GM12878 (cell line): ENCODE results near the gene TSHB. TPM values are rescaled to one million over a fixed set of nuclear protein-coding genes. Genes with fewer than 3 reads are reported as not detected.

Source experiments
- BACH1 ChIP-seq: fragments of 450-650 bp; IDR thresholded peaks from 2 replicates; pipeline ENCODE4 v1.6.1; 2017; ENCODE audit warnings: mild to moderate bottlenecking, borderline replicate concordance
- BCL11A ChIP-seq: IDR thresholded peaks from 2 replicates; pipeline ENCODE4 v1.6.1; 2011; ENCODE audit warnings: low read depth, low read length
- CBX3 ChIP-seq: fragments of 200-600 bp; sonication (generic); IDR thresholded peaks from 2 replicates; pipeline ENCODE4 v1.6.1; 2016; ENCODE audit warnings: low read depth, borderline replicate concordance
- CHD1 ChIP-seq: IDR thresholded peaks from 2 replicates; pipeline ENCODE4 v1.6.1; 2012; ENCODE audit warnings: low read depth, low read length, improper control_type of control experiment
- DPF2 ChIP-seq: fragments of 450-650 bp; IDR thresholded peaks from 2 replicates; pipeline ENCODE4 v1.6.1; 2017; ENCODE audit warnings: mild to moderate bottlenecking
- E2F4 ChIP-seq: IDR thresholded peaks from 2 replicates; pipeline ENCODE4 v1.6.1; 2012; ENCODE audit warnings: low read depth, low read length, improper control_type of control experiment
- E4F1 ChIP-seq: fragments of 450-650 bp; IDR thresholded peaks from 2 replicates; pipeline ENCODE4 v1.6.1; 2018; ENCODE audit warnings: borderline replicate concordance, mild to moderate bottlenecking; ENCODE audit not compliant: partially characterized antibody
- EP300 ChIP-seq, 2 experiments: fragments of 150-350 bp in 1 of 2; IDR thresholded peaks; 2 replicates each; pipeline ENCODE4 v1.6.1; 2011 to 2012; ENCODE audit warnings: low read depth in 2 of 2, low read length in 2 of 2, borderline replicate concordance in 1 of 2, improper control_type of control experiment in 1 of 2, inconsistent platforms in 1 of 2; ENCODE audit not compliant: control insufficient read depth in 1 of 2
- ESRRA ChIP-seq: IDR thresholded peaks from 2 replicates; pipeline ENCODE4 v1.6.1; 2012; ENCODE audit warnings: mild to moderate bottlenecking, low read length, improper control_type of control experiment
- IRF4 ChIP-seq: IDR thresholded peaks from 2 replicates; pipeline ENCODE4 v1.6.1; 2011; ENCODE audit warnings: low read depth, low read length
- NFXL1 ChIP-seq: fragments of 450-650 bp; IDR thresholded peaks from 2 replicates; pipeline ENCODE4 v1.6.1; 2017; ENCODE audit warnings: antibody characterized with exemption, mild to moderate bottlenecking, borderline replicate concordance
- NKRF ChIP-seq: fragments of 450-650 bp; conservative IDR thresholded peaks from 2 replicates; pipeline ENCODE4 v1.6.1; 2017; ENCODE audit warnings: mild to moderate bottlenecking, moderate library complexity
- RB1 ChIP-seq: fragments of 450-650 bp; formaldehyde crosslinking; IDR thresholded peaks from 2 replicates; pipeline ENCODE4 v1.6.1; 2017; ENCODE audit warnings: mild to moderate bottlenecking, borderline replicate concordance
- RELA ChIP-seq: fragments of 450-650 bp; IDR thresholded peaks from 2 replicates; pipeline ENCODE4 v1.8.0; 2014; ENCODE audit warnings: borderline replicate concordance; ENCODE audit not compliant: partially characterized antibody
- RUNX3 ChIP-seq: IDR thresholded peaks from 2 replicates; pipeline ENCODE4 v1.6.1; 2012; ENCODE audit warnings: low read length, inconsistent platforms
- SPI1 ChIP-seq: IDR thresholded peaks from 2 replicates; pipeline ENCODE4 v1.6.1; 2011; ENCODE audit warnings: low read depth, mild to moderate bottlenecking, low read length, moderate library complexity, borderline replicate concordance; ENCODE audit not compliant: insufficient read depth
- TARDBP ChIP-seq: IDR thresholded peaks from 2 replicates; pipeline ENCODE4 v1.6.1; 2016; ENCODE audit warnings: borderline replicate concordance
- USF2 ChIP-seq: IDR thresholded peaks from 2 replicates; pipeline ENCODE4 v1.6.1; 2011; ENCODE audit warnings: low read depth, low read length, improper control_type of control experiment, borderline replicate concordance
- WRNIP1 ChIP-seq: IDR thresholded peaks from 2 replicates; pipeline ENCODE4 v1.6.1; 2011; ENCODE audit warnings: low read depth, low read length, improper control_type of control experiment, borderline replicate concordance
- ZBTB11 ChIP-seq: fragments of 450-650 bp; formaldehyde crosslinking; IDR thresholded peaks from 2 replicates; pipeline ENCODE4 v1.5.0; 2022; ENCODE audit warnings: mild to moderate bottlenecking, missing genetic modification characterization
- ZNF207 ChIP-seq: fragments of 450-650 bp; IDR thresholded peaks from 2 replicates; pipeline ENCODE4 v1.6.1; 2014; ENCODE audit warnings: antibody characterized with exemption, mild to moderate bottlenecking, borderline replicate concordance
- polyA plus RNA-seq, 11 experiments: library from polyadenylated mRNA; depleted of rRNA in 4 of 11; unstranded in 6 of 11; stranded (reverse) in 5 of 11; fragments of >200 nt; fragmentation: Nextera tagmentation in 4 of 11; fragmentation: Illumina TruSeq in 1 of 11; extraction: Ambion mirVana in 4 of 11; extraction: Trizol in 1 of 11; gene quantifications; 1 replicate in 1 of 11; 2 replicates in 10 of 11; pipeline versions ENCODE4 v1.2.1 to v1.2.3, GENCODE V29; 2011 to 2016; ENCODE audit warnings: inconsistent platforms in 2 of 11, missing spikeins in 2 of 11, low read depth in 1 of 11
- total RNA-seq, 4 experiments: library from RNA; depleted of rRNA in 3 of 4; stranded (reverse); fragments of >200 nt in 3 of 4; fragmentation: Illumina TruSeq in 1 of 4; extraction: Trizol in 1 of 4; gene quantifications; 2 replicates each; pipeline versions ENCODE4 v1.2.1 to v1.2.3, GENCODE V29; 2013 to 2021

The TSHB gene
- total and polyA plus RNA-seq, 10 of the 15 experiments (the other 5 are each of a cell fraction or from before 2014, with no cell fraction given), result not detected

GRCh38 chr1:115056395-115056798 is 26.8 kb downstream of the TSHB start (continued):
- TF ChIP-seq ZNF207 (no peak), DPF2 (peak; percentile 76), EP300 (IDR thresholded peaks at IDR 0.05; ENCODE audit: borderline replicate concordance in 1 of 2, control insufficient read depth in 1 of 2, low read depth in 2 of 2, low read length in 2 of 2) (peak; percentile 29 to 72; a peak in 2 of 4 replicates), E2F4 (no peak), USF2 (no peak), ZBTB11 (CRISPR knock-in tag) (no peak), NFXL1 (no peak), BACH1 (no peak), CBX3 (no peak), TARDBP (no peak), CHD1 (no peak), RUNX3 (no peak), BCL11A (peak; percentile 77; the same call in 1 of the 2 replicates), ESRRA (no peak), E4F1 (no peak), NKRF (no peak), WRNIP1 (no peak), RB1 (no peak), RELA (no peak), IRF4 (no peak), SPI1 (peak; percentile 49; the same call in 1 of the 2 replicates)
